CD14-positive monocyte (primary cell): Measurements from ENCODE around the gene HS6ST3. TPM values are rescaled to one million over a fixed set of nuclear protein-coding genes. Genes with fewer than 3 reads are reported as not detected.

Source experiments
- DNase-seq, 3 donors: peaks; one replicate each; pipeline ENCODE4 v3.0.0-alpha.2; 2011 to 2022
- H2AFZ ChIP-seq: 2 replicates; pipeline ENCODE4 v1.6.0; 2012; ENCODE audit warnings: mild to moderate bottlenecking, low read depth, low read length, inconsistent platforms; ENCODE audit not compliant: insufficient read depth, poor library complexity, severe bottlenecking
- H3K27ac ChIP-seq, 2 donors: 1 replicate in 1 of 2; 2 replicates in 1 of 2; pipeline ENCODE4 v1.5.1; 2012 to 2013; ENCODE audit warnings: low read length in 2 of 2, control low read depth in 1 of 2, inconsistent platforms in 1 of 2, low read depth in 1 of 2, mild to moderate bottlenecking in 1 of 2
- H3K27me3 ChIP-seq, 2 donors: one replicate each; pipeline versions ENCODE4 v1.6.0 to v1.6.1; 2011 to 2013; ENCODE audit warnings: low read length in 2 of 2; ENCODE audit not compliant: control insufficient read depth in 2 of 2, insufficient read depth in 2 of 2
- H3K36me3 ChIP-seq, 2 donors: replicated peaks in 1 of 2; 1 replicate in 1 of 2; 2 replicates in 1 of 2; pipeline versions ENCODE4 v1.5.1 to v1.6.1; 2012 to 2013; ENCODE audit warnings: low read length in 2 of 2, control low read depth in 1 of 2, inconsistent platforms in 1 of 2, mild to moderate bottlenecking in 1 of 2; ENCODE audit not compliant: insufficient read depth in 2 of 2, control insufficient read depth in 1 of 2
- H3K4me1 ChIP-seq, 2 donors: 1 replicate in 1 of 2; 2 replicates in 1 of 2; pipeline versions ENCODE4 v1.5.1 to v1.6.1; 2012 to 2013; ENCODE audit warnings: low read length in 2 of 2, control low read depth in 1 of 2, inconsistent platforms in 1 of 2, mild to moderate bottlenecking in 1 of 2, moderate library complexity in 1 of 2; ENCODE audit not compliant: insufficient read depth in 2 of 2, control insufficient read depth in 1 of 2
- H3K4me2 ChIP-seq: replicated peaks from 2 replicates; pipeline ENCODE3; 2012; ENCODE audit warnings: low read length, moderate library complexity, mild to moderate bottlenecking; ENCODE audit not compliant: poor library complexity, severe bottlenecking; ENCODE audit errors: extremely low read depth
- H3K4me3 ChIP-seq, 3 experiments: fragments of 200-600 bp in 1 of 3; sonication (generic) in 1 of 3; replicated peaks in 1 of 3; 1 replicate in 2 of 3; 2 replicates in 1 of 3; pipeline ENCODE4 v1.5.1; 2011 to 2013; ENCODE audit warnings: low read length in 3 of 3, mild to moderate bottlenecking in 3 of 3, control low read depth in 2 of 3, low read depth in 2 of 3, inconsistent platforms in 1 of 3, moderate library complexity in 1 of 3
- H3K79me2 ChIP-seq: 2 replicates; pipeline ENCODE4 v1.6.0; 2012; ENCODE audit warnings: mild to moderate bottlenecking, control low read depth, inconsistent platforms, low read length, moderate library complexity; ENCODE audit not compliant: insufficient read depth
- H3K9ac ChIP-seq: 2 replicates; pipeline ENCODE4 v1.6.0; 2017; ENCODE audit warnings: low read length, mild to moderate bottlenecking; ENCODE audit not compliant: insufficient read depth, poor library complexity, severe bottlenecking
- H3K9me3 ChIP-seq, 2 donors: replicated peaks in 1 of 2; 1 replicate in 1 of 2; 2 replicates in 1 of 2; pipeline versions ENCODE4 v1.5.1 to v1.6.1; 2012 to 2013; ENCODE audit warnings: low read length in 2 of 2, control low read depth in 1 of 2; ENCODE audit not compliant: control insufficient read depth in 1 of 2, insufficient read depth in 1 of 2
- H4K20me1 ChIP-seq: 2 replicates; pipeline ENCODE4 v1.6.0; 2012; ENCODE audit warnings: mild to moderate bottlenecking, low read length, control low read depth, moderate library complexity; ENCODE audit not compliant: insufficient read depth
- H3K27ac Mint-ChIP-seq, 7 donors: one replicate each; pipeline ENCODE4 v1.8.0; 2020; ENCODE audit warnings: mild to moderate bottlenecking in 7 of 7, mixed read lengths in 7 of 7, moderate library complexity in 6 of 7, inconsistent platforms in 2 of 7
- H3K27me3 Mint-ChIP-seq, 3 donors: one replicate each; pipeline ENCODE4 v1.8.0; 2021 to 2022; ENCODE audit warnings: low read depth in 3 of 3, mild to moderate bottlenecking in 3 of 3, mixed read lengths in 3 of 3, moderate library complexity in 3 of 3, inconsistent platforms in 1 of 3
- H3K36me3 Mint-ChIP-seq, 2 donors: one replicate each; pipeline ENCODE4 v1.8.0; 2020; ENCODE audit warnings: mixed read lengths in 2 of 2, inconsistent platforms in 1 of 2, mild to moderate bottlenecking in 1 of 2
- H3K4me1 Mint-ChIP-seq: one replicate; pipeline ENCODE4 v1.8.0; 2020; ENCODE audit warnings: mild to moderate bottlenecking, mixed read lengths
- H3K4me3 Mint-ChIP-seq, 2 donors: one replicate each; pipeline ENCODE4 v1.8.0; 2020; ENCODE audit warnings: mild to moderate bottlenecking in 2 of 2, mixed read lengths in 2 of 2, moderate library complexity in 1 of 2
- H3K9me3 Mint-ChIP-seq, 7 donors: one replicate each; pipeline ENCODE4 v1.8.0; 2020 to 2022; ENCODE audit warnings: mixed read lengths in 7 of 7, mild to moderate bottlenecking in 6 of 7, moderate library complexity in 6 of 7, inconsistent platforms in 2 of 7
- WGBS: methylation state at CpG from one replicate; pipeline ENCODE4 v1.1.5; 2013; ENCODE audit warnings: missing lambda C conversion rate; ENCODE audit not compliant: insufficient coverage; 5-methylcytosine and 5-hydroxymethylcytosine counted together
- intact Hi-C, 2 donors: fragments of 100-400 bp; cut with micrococcal nuclease; formaldehyde crosslinking; loops; one replicate each; pipeline versions ENCODE4 v1.15.0 to v1.15.1; 2023
- polyA plus RNA-seq, 3 donors: library from polyadenylated mRNA; depleted of rRNA in 1 of 3; unstranded in 2 of 3; stranded (reverse) in 1 of 3; fragments of 300-500 nt in 2 of 3; fragments of >200 nt in 1 of 3; fragmentation: Illumina TruSeq in 2 of 3; gene quantifications; 1 replicate in 2 of 3; 2 replicates in 1 of 3; pipeline ENCODE4 v1.2.3, GENCODE V29; 2012 to 2021
- TF ChIP-seq, protein P1 (sequence below): fragments of 200-600 bp; IDR thresholded peaks from one replicate; pipeline ENCODE4 v1.8.0; 2022; ENCODE audit warnings: antibody characterized with exemption, mild to moderate bottlenecking

The HS6ST3 gene
- polyA plus RNA-seq, 3 donors = not detected

DNA sequence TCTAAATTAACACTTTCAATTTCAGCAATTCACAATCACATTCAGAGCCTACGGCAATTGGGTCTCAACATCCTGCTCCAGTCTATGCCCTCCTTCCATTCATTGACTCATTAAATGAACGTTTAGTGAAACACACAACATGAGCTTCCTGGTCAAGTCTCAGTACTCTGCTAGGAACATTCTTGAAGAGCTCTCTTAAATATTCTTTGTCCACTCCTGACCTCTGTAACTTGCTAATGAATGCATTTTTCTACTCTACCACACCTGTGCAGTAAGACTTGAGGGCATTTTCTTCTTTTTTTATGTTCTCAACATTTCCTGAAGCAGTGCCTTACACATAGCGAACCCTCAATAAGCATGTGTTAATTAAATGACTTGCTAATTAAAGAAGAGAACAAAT is 735.7 kb downstream of the HS6ST3 start:
- Histone ChIP-seq H2AFZ (no peak overlapping the region), H4K20me1 (no peaks in the 10 kb centered on the region), H3K9me3 (no peaks in the 10 kb centered on the region), H3K36me3 (no peaks in the 10 kb centered on the region), H3K4me1 (no peaks in the 10 kb centered on the region), H3K27ac (no peak overlapping the region), H3K79me2 (no peaks in the 10 kb centered on the region), H3K27me3 (peaks cover 0 to 2% of the 10 kb centered on the region in 2 donors), H3K9ac (no peak overlapping the region), H3K4me2 (no peak overlapping the region), H3K4me3 (no peak overlapping the region)
- H3K27ac Mint-ChIP-seq = no peak overlapping the region
- TF ChIP-seq, protein P1, sequence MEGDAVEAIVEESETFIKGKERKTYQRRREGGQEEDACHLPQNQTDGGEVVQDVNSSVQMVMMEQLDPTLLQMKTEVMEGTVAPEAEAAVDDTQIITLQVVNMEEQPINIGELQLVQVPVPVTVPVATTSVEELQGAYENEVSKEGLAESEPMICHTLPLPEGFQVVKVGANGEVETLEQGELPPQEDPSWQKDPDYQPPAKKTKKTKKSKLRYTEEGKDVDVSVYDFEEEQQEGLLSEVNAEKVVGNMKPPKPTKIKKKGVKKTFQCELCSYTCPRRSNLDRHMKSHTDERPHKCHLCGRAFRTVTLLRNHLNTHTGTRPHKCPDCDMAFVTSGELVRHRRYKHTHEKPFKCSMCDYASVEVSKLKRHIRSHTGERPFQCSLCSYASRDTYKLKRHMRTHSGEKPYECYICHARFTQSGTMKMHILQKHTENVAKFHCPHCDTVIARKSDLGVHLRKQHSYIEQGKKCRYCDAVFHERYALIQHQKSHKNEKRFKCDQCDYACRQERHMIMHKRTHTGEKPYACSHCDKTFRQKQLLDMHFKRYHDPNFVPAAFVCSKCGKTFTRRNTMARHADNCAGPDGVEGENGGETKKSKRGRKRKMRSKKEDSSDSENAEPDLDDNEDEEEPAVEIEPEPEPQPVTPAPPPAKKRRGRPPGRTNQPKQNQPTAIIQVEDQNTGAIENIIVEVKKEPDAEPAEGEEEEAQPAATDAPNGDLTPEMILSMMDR = no peak
- peaks cover 4% of the 10 kb centered on the region for H3K4me1 Mint-ChIP-seq
- no peaks in the 10 kb centered on the region for H3K36me3 Mint-ChIP-seq
- H3K4me3 Mint-ChIP-seq = no peak overlapping the region
- 84% methylated on average over 2 of the region's 3 CpGs for WGBS
- intact Hi-C loops = no loop called here
- DNase-seq = no peak
- peaks cover 0 to 6% (median 2%) of the 10 kb centered on the region in 3 donors for H3K27me3 Mint-ChIP-seq
- peaks cover 0 to 3% (median 0%) of the 10 kb centered on the region in 7 donors for H3K9me3 Mint-ChIP-seq

DNA sequence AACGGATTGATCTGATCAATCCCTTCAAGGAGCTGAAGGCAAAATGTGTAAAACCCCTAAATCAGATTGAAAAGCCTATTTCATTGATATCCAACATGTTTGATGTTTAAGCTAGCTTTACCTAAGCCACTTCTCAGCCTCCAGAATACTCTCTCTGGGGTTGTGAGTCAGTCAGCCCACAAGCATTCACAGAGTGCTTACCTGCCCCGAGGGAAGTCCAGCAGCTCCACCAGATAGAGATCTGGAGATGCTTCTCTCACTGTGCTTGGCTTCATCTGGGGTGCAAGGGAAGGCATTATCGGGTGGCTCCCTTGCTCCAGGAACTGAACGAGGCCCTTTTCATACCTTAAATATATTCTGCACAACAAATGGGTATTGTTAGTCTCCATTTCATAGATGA is 744.7 kb downstream of the HS6ST3 start:
- Histone ChIP-seq H4K20me1 (no peaks in the 10 kb centered on the region), H3K36me3 (no peaks in the 10 kb centered on the region), H3K4me2 (no peak overlapping the region), H3K9ac (no peak overlapping the region), H3K27me3 (no peaks in the 10 kb centered on the region), H3K4me3 (no peak overlapping the region), H3K27ac (no peak overlapping the region), H3K9me3 (peaks cover 0 to 6% of the 10 kb centered on the region in 2 donors), H3K79me2 (no peaks in the 10 kb centered on the region), H3K4me1 (no peaks in the 10 kb centered on the region), H2AFZ (no peak overlapping the region)
- TF ChIP-seq, protein P1 = no peak
- no peak overlapping the region for H3K27ac Mint-ChIP-seq
- no CpG with 5 or more reads among the region's 4 CpGs for WGBS
- no peak for DNase-seq
- H3K9me3 Mint-ChIP-seq = peaks cover 0 to 9% (median 2%) of the 10 kb centered on the region in 7 donors
- no peaks in the 10 kb centered on the region for H3K4me1 Mint-ChIP-seq
- no peaks in the 10 kb centered on the region for H3K27me3 Mint-ChIP-seq
- intact Hi-C loops = no loop called here
- H3K36me3 Mint-ChIP-seq = no peaks in the 10 kb centered on the region
- no peak overlapping the region for H3K4me3 Mint-ChIP-seq
